PC-3 (cell line): ENCODE data around the gene CALN1. TPM values are rescaled to one million over a fixed set of nuclear protein-coding genes. Genes with fewer than 3 reads are reported as not detected.

Experiments used
- ATAC-seq: fragments of 200-7000 bp; cut with Tn5 transposase; 2 replicates; pipeline ENCODE4 v1.9.1; 2020; ENCODE audit warnings: mild to moderate bottlenecking, moderate library complexity
- BruUV-seq: library from RNA; stranded (reverse); fragments of 400-500 nt; replicated peaks from 2 replicates; lab custom pipeline; 2021; lab: Mats Ljungman, UMichigan
- CTCF ChIA-PET: fragments of 300-600 bp; sonication (Branson Sonifier 250); formaldehyde crosslinking; loops from one replicate; lab custom pipeline; 2022; ENCODE audit warnings: antibody characterized with exemption; lab: Charles Lee
- POLR2A ChIA-PET: fragments of 300-600 bp; sonication (Branson Sonifier 250); formaldehyde crosslinking; loops from one replicate; lab custom pipeline; 2022; ENCODE audit warnings: antibody characterized with exemption; ENCODE audit not compliant: unreplicated experiment; lab: Charles Lee
- DNase-seq: peaks from one replicate; pipeline ENCODE4 v3.0.0-alpha.2; 2015
- H2AFZ ChIP-seq: fragments of 300-600 bp; sonication (generic); 2 replicates; pipeline ENCODE4 v1.6.0; 2016; ENCODE audit warnings: antibody characterized with exemption, low read length
- H3F3A ChIP-seq: fragments of 300-600 bp; sonication (generic); one replicate; pipeline ENCODE4 v1.6.0; 2017; ENCODE audit warnings: antibody characterized with exemption, low read length, control low read depth, mild to moderate bottlenecking; ENCODE audit not compliant: unreplicated experiment
- H3K27ac ChIP-seq: fragments of 300-600 bp; sonication (generic); 2 replicates; pipeline ENCODE4 v1.5.1; 2016; ENCODE audit warnings: mild to moderate bottlenecking, low read length
- H3K27me3 ChIP-seq: fragments of 300-600 bp; sonication (generic); 2 replicates; pipeline ENCODE4 v1.6.1; 2016; ENCODE audit warnings: low read length, mixed read lengths
- H3K36me3 ChIP-seq: fragments of 300-600 bp; sonication (generic); 2 replicates; pipeline ENCODE4 v1.6.1; 2016; ENCODE audit warnings: low read depth, mixed run types, low read length, mixed read lengths
- H3K4me1 ChIP-seq: fragments of 300-600 bp; sonication (generic); 2 replicates; pipeline ENCODE4 v1.5.1; 2016; ENCODE audit warnings: low read length; ENCODE audit not compliant: insufficient read depth
- H3K4me2 ChIP-seq: fragments of 300-600 bp; sonication (generic); 2 replicates; pipeline ENCODE4 v1.6.0; 2016; ENCODE audit warnings: low read length
- H3K4me3 ChIP-seq: fragments of 300-600 bp; sonication (generic); 2 replicates; pipeline ENCODE4 v1.5.1; 2016; ENCODE audit warnings: mild to moderate bottlenecking, low read length, mixed read lengths
- H3K79me2 ChIP-seq: fragments of 300-600 bp; sonication (generic); 2 replicates; pipeline ENCODE4 v1.6.1; 2017; ENCODE audit warnings: low read length, mixed read lengths
- H3K9ac ChIP-seq: fragments of 300-600 bp; sonication (generic); 2 replicates; pipeline ENCODE4 v1.6.0; 2016; ENCODE audit warnings: mild to moderate bottlenecking, low read length
- H3K9me2 ChIP-seq: fragments of 300-600 bp; sonication (generic); replicated peaks from 2 replicates; pipeline ENCODE4 v1.6.1; 2016; ENCODE audit warnings: mixed run types, low read length, mixed read lengths
- H3K9me3 ChIP-seq: fragments of 300-600 bp; sonication (generic); 2 replicates; pipeline ENCODE4 v1.6.1; 2016; ENCODE audit warnings: low read length, mixed read lengths
- H4K20me1 ChIP-seq: fragments of 300-600 bp; sonication (generic); 2 replicates; pipeline ENCODE4 v1.6.1; 2016; ENCODE audit warnings: low read length, mixed read lengths
- EZH2 ChIP-seq: fragments of 300-600 bp; sonication (generic); IDR thresholded peaks from one replicate; pipeline ENCODE4 v1.6.1; 2017; ENCODE audit warnings: antibody characterized with exemption, mild to moderate bottlenecking, low read length; ENCODE audit not compliant: unreplicated experiment
- EZH2phosphoT487 ChIP-seq: fragments of 300-600 bp; sonication (generic); IDR thresholded peaks from 2 replicates; pipeline ENCODE4 v1.6.1; 2018; ENCODE audit warnings: mild to moderate bottlenecking, antibody characterized with exemption, low read length, borderline replicate concordance
- intact Hi-C: fragments of 100-400 bp; cut with micrococcal nuclease; formaldehyde crosslinking; loops from 2 replicates; pipeline ENCODE4 v1.9.0; 2023
- total RNA-seq: library from RNA; depleted of rRNA; stranded (reverse); fragments of >200 nt; gene quantifications from 2 replicates; pipeline ENCODE4 v1.2.3, GENCODE V29; 2014
- TF ChIP-seq, protein P1 (sequence below): fragments of 300-600 bp; sonication (generic); conservative IDR thresholded peaks from 2 replicates; pipeline ENCODE4 v1.5.1; 2017; ENCODE audit warnings: antibody characterized with exemption, low read depth, mild to moderate bottlenecking, low read length

Gene CALN1
- total RNA-seq, 1 experiment from 2014 or later = not detected

DNA sequence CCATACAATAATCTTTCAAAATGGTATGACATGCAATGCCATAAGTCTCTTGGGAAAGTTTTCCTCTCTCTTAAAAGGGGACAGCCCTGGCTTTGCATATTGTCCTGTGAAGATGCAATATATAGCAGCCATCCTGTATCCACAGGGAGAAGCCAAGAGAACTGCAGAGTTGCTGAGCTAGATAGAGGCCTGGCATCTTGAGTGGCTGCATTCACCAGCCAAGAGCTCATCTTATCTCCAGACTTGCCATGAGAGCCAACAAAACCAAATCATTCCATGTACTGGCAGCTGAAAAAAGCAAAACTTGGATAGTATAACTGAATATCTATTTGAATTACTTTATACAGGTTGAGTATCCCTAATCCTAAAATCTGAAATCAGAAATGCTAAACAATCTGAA, 348.8 kb downstream of the CALN1 start:
- Histone ChIP-seq H3K9me3 (no peaks in the 10 kb centered on the region), H4K20me1 (no peaks in the 10 kb centered on the region)
- CTCF ChIA-PET = no interaction called here

DNA sequence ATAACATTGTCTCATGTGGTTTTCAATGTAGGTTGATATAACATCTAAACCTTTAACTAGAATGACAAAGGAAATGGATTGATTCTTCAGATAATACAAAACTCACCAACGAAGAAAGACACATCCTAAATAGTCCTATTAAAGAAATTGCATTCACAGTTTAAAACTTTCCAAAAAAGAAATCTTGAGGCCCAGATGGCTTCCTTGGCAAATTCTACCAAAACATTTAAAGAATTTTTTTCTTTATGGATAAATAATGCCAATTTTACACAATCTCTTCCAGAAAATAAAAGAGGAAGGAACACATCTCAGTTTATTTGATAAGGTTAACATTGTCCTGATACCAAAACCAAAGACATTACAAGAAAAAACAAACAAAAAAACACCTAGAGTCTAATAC, 349.5 kb downstream of the CALN1 start:
- H3K9me3 ChIP-seq = no peaks in the 10 kb centered on the region
- ATAC-seq (no peak), DNase-seq (no peak)
- no TSS peak for BruUV-seq
- TF ChIP-seq EZH2phosphoT487 (no peak), EZH2 (no peak)
- TF ChIP-seq, protein P1, sequence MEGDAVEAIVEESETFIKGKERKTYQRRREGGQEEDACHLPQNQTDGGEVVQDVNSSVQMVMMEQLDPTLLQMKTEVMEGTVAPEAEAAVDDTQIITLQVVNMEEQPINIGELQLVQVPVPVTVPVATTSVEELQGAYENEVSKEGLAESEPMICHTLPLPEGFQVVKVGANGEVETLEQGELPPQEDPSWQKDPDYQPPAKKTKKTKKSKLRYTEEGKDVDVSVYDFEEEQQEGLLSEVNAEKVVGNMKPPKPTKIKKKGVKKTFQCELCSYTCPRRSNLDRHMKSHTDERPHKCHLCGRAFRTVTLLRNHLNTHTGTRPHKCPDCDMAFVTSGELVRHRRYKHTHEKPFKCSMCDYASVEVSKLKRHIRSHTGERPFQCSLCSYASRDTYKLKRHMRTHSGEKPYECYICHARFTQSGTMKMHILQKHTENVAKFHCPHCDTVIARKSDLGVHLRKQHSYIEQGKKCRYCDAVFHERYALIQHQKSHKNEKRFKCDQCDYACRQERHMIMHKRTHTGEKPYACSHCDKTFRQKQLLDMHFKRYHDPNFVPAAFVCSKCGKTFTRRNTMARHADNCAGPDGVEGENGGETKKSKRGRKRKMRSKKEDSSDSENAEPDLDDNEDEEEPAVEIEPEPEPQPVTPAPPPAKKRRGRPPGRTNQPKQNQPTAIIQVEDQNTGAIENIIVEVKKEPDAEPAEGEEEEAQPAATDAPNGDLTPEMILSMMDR = no peak
- H3K36me3 ChIP-seq = no peaks in the 10 kb centered on the region
- H3K4me3 ChIP-seq = no peak overlapping the region
- no peak overlapping the region for H3K27ac ChIP-seq
- no peaks in the 10 kb centered on the region for H3K27me3 ChIP-seq
- H3F3A ChIP-seq = no peaks in the 10 kb centered on the region
- CTCF ChIA-PET = no interaction called here
- intact Hi-C loops = no loop called here
- no peak overlapping the region for H2AFZ ChIP-seq
- no peaks in the 10 kb centered on the region for H3K4me1 ChIP-seq
- no peak overlapping the region for H3K4me2 ChIP-seq
- POLR2A ChIA-PET = no interaction called here
- H3K9me2 ChIP-seq = no peaks in the 10 kb centered on the region
- H4K20me1 ChIP-seq = no peaks in the 10 kb centered on the region
- H3K9ac ChIP-seq = no peak overlapping the region
- no peaks in the 10 kb centered on the region for H3K79me2 ChIP-seq

More for the DNA sequence above, 348.8 kb downstream of the CALN1 start:
- TF ChIP-seq EZH2 (no peak), EZH2phosphoT487 (no peak)
- TF ChIP-seq, protein P1 = no peak
- H3K79me2 ChIP-seq = no peaks in the 10 kb centered on the region
- H2AFZ ChIP-seq = no peak overlapping the region
- BruUV-seq = no TSS peak
- H3K36me3 ChIP-seq = no peaks in the 10 kb centered on the region
- ATAC-seq = no peak
- H3K27ac ChIP-seq = no peak overlapping the region
- no peak overlapping the region for H3K4me2 ChIP-seq
- POLR2A ChIA-PET = no interaction called here
- no peak for DNase-seq
- no peak overlapping the region for H3K9ac ChIP-seq
- no peaks in the 10 kb centered on the region for H3K9me2 ChIP-seq
- H3K4me1 ChIP-seq = no peaks in the 10 kb centered on the region
- no peak overlapping the region for H3K4me3 ChIP-seq
- intact Hi-C loops = no loop called here
- no peaks in the 10 kb centered on the region for H3F3A ChIP-seq
- no peaks in the 10 kb centered on the region for H3K27me3 ChIP-seq

DNA sequence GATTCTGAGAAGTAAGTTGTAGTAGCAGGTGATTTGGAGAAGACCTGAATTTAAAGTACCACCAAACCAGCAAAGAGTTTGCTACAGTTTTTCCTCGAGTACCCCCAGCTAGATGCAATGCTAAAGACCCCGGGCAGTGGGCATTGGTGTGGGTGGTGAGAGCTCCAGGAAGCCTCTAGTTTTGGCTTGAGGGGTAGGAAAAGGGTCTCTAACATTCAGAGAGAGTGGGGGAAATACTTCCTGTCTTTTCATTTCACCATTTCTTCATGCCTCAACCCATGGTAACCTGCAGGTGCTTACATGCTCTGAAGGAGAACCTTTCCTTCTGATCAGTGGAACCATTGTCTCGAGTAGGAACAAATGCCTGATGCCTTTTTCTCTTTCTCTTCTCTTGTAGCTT, 352.2 kb downstream of the CALN1 start:
- Histone ChIP-seq H3K4me3 (no peak overlapping the region), H3K9ac (no peak overlapping the region), H3K36me3 (no peaks in the 10 kb centered on the region), H3K79me2 (no peaks in the 10 kb centered on the region), H3K27ac (no peak overlapping the region), H3K9me3 (no peaks in the 10 kb centered on the region), H3K4me1 (no peaks in the 10 kb centered on the region), H3F3A (no peaks in the 10 kb centered on the region), H3K4me2 (no peak overlapping the region), H3K9me2 (no peaks in the 10 kb centered on the region), H2AFZ (no peak overlapping the region), H3K27me3 (no peaks in the 10 kb centered on the region), H4K20me1 (no peaks in the 10 kb centered on the region)
- ChIA-PET POLR2A (no interaction called here), CTCF (no interaction called here)
- BruUV-seq = no TSS peak
- TF ChIP-seq, protein P1 = no peak
- TF ChIP-seq EZH2phosphoT487 = no peak
- TF ChIP-seq EZH2 = no peak
- DNase-seq (no peak), ATAC-seq (no peak)
- intact Hi-C loops = no loop called here
